ENCODE data around the gene DDX17.

DDX17 gene

GRCh38 chr22:38519453-38520250 is 13.5 kb upstream of the DDX17 start:
- Histone ChIP-seq H4K20me1 (ENCODE audit: insufficient read depth) (no peaks in the 10 kb centered on the region), H3K4me2 (no peak overlapping the region), H3K36me3 (ENCODE audit: insufficient read depth) (no peaks in the 10 kb centered on the region), H3K4me3 (IDR thresholded peaks at IDR 0.05; ENCODE audit: insufficient read depth, low read depth, low read length) (no peak overlapping the region), H3K27ac (no peak overlapping the region), H2AFZ (ENCODE audit: low read depth) (no peak overlapping the region), H3K4me1 (ENCODE audit: low read depth, poor library complexity, severe bottlenecking) (no peaks in the 10 kb centered on the region), H3K27me3 (ENCODE audit: insufficient read depth, low read depth) (no peaks in the 10 kb centered on the region), H3K9ac (no peak overlapping the region), H3K79me2 (ENCODE audit: insufficient read depth, low read depth) (no peaks in the 10 kb centered on the region)
- TF ChIP-seq CTCF (conservative IDR thresholded peaks at IDR 0.05; ENCODE audit: low read depth, low read length): no peak

- H3K4me3 ChIP-seq (IDR thresholded peaks at IDR 0.05; ENCODE audit: insufficient read depth, low read depth, low read length): no peak overlapping the region
These were observed 12.5 kb upstream of the DDX17 start for GRCh38 chr22:38518620-38519019.

GRCh38 chr22:38513063-38513462 is 7.0 kb upstream of the DDX17 start:
- Histone ChIP-seq H4K20me1 (ENCODE audit: insufficient read depth) (no peaks in the 10 kb centered on the region), H3K79me2 (ENCODE audit: insufficient read depth, low read depth) (no peaks in the 10 kb centered on the region), H3K4me2 (no peak overlapping the region), H3K4me3 (IDR thresholded peaks at IDR 0.05; ENCODE audit: insufficient read depth, low read depth, low read length) (no peak overlapping the region), H3K27ac (no peak overlapping the region), H3K9ac (no peak overlapping the region), H3K27me3 (ENCODE audit: insufficient read depth, low read depth) (no peaks in the 10 kb centered on the region), H3K4me1 (ENCODE audit: low read depth, poor library complexity, severe bottlenecking) (peaks cover 10% of the 10 kb centered on the region), H2AFZ (ENCODE audit: low read depth) (peak overlapping the region; percentile 20; the same call in 1 of the 2 replicates), H3K36me3 (ENCODE audit: insufficient read depth) (no peaks in the 10 kb centered on the region)
- TF ChIP-seq CTCF (conservative IDR thresholded peaks at IDR 0.05; ENCODE audit: low read depth, low read length): peak; percentile 51; the same call in 1 of the 2 replicates

More at GRCh38 chr22:38518620-38519019, 12.5 kb upstream of the DDX17 start:
- no peaks in the 10 kb centered on the region for H3K79me2 ChIP-seq (ENCODE audit: insufficient read depth, low read depth)
- TF ChIP-seq CTCF (conservative IDR thresholded peaks at IDR 0.05; ENCODE audit: low read depth, low read length): no peak
- H4K20me1 ChIP-seq (ENCODE audit: insufficient read depth): no peaks in the 10 kb centered on the region
- peaks cover under 1% of the 10 kb centered on the region for H3K4me1 ChIP-seq (ENCODE audit: low read depth, poor library complexity, severe bottlenecking)
- H3K4me2 ChIP-seq: no peak overlapping the region
- H3K27me3 ChIP-seq (ENCODE audit: insufficient read depth, low read depth): no peaks in the 10 kb centered on the region
- H2AFZ ChIP-seq (ENCODE audit: low read depth): no peak overlapping the region
- H3K27ac ChIP-seq: no peak overlapping the region
- no peak overlapping the region for H3K9ac ChIP-seq
- H3K36me3 ChIP-seq (ENCODE audit: insufficient read depth): no peaks in the 10 kb centered on the region

GRCh38 chr22:38510416-38510970 is 4.4 kb upstream of the DDX17 start:
- no peak overlapping the region for H3K4me3 ChIP-seq (IDR thresholded peaks at IDR 0.05; ENCODE audit: insufficient read depth, low read depth, low read length)
- no peaks in the 10 kb centered on the region for H3K27me3 ChIP-seq (ENCODE audit: insufficient read depth, low read depth)
- H3K79me2 ChIP-seq (ENCODE audit: insufficient read depth, low read depth): peaks cover 2% of the 10 kb centered on the region; the same call in 1 of the 2 replicates
- no peak overlapping the region for H2AFZ ChIP-seq (ENCODE audit: low read depth)
- no peak overlapping the region for H3K4me2 ChIP-seq
- H3K4me1 ChIP-seq (ENCODE audit: low read depth, poor library complexity, severe bottlenecking): peaks cover 15% of the 10 kb centered on the region
- H3K27ac ChIP-seq: no peak overlapping the region
- TF ChIP-seq CTCF (conservative IDR thresholded peaks at IDR 0.05; ENCODE audit: low read depth, low read length): no peak
- no peaks in the 10 kb centered on the region for H4K20me1 ChIP-seq (ENCODE audit: insufficient read depth)
- no peak overlapping the region for H3K9ac ChIP-seq
- H3K36me3 ChIP-seq (ENCODE audit: insufficient read depth): no peaks in the 10 kb centered on the region
